DOHH2 (cell line): ENCODE measurements around the gene LSM14B.

Experiments
- H3F3A ChIP-seq: fragments of 200-600 bp; sonication (generic), shearing (Covaris generic); 2 replicates; pipeline ENCODE4 v1.6.0; 2016; ENCODE audit warnings: antibody characterized with exemption, mild to moderate bottlenecking; ENCODE audit not compliant: control insufficient read depth, insufficient read depth
- H3K27ac ChIP-seq: fragments of 200-600 bp; sonication (generic); 2 replicates; pipeline ENCODE4 v1.5.1; 2014; ENCODE audit warnings: low read depth, mild to moderate bottlenecking, low read length, moderate library complexity
- H3K27me3 ChIP-seq: fragments of 200-600 bp; sonication (generic); 2 replicates; pipeline ENCODE4 v1.6.1; 2014; ENCODE audit warnings: mild to moderate bottlenecking, low read length, mixed read lengths; ENCODE audit not compliant: control insufficient read depth
- H3K36me3 ChIP-seq: fragments of 200-600 bp; sonication (generic); 2 replicates; pipeline ENCODE4 v1.6.1; 2014; ENCODE audit warnings: mild to moderate bottlenecking, low read length, moderate library complexity, mixed read lengths; ENCODE audit not compliant: control insufficient read depth
- H3K4me1 ChIP-seq: fragments of 200-600 bp; sonication (generic); 2 replicates; pipeline ENCODE4 v1.6.1; 2014; ENCODE audit warnings: mild to moderate bottlenecking, low read length, mixed read lengths; ENCODE audit not compliant: control insufficient read depth
- H3K4me2 ChIP-seq: fragments of 200-600 bp; sonication (generic); 2 replicates; pipeline ENCODE4 v1.6.0; 2014; ENCODE audit warnings: mild to moderate bottlenecking, low read length, moderate library complexity
- H3K4me3 ChIP-seq: fragments of 200-600 bp; sonication (generic); 2 replicates; pipeline ENCODE4 v1.5.1; 2014; ENCODE audit warnings: mild to moderate bottlenecking, low read length, mixed read lengths
- H3K79me2 ChIP-seq: fragments of 200-600 bp; sonication (generic); 2 replicates; pipeline ENCODE4 v1.6.1; 2014; ENCODE audit warnings: mild to moderate bottlenecking, low read length, mixed read lengths; ENCODE audit not compliant: control insufficient read depth
- H3K9me2 ChIP-seq: fragments of 200-600 bp; sonication (generic); replicated peaks from 2 replicates; pipeline ENCODE4 v1.6.1; 2014; ENCODE audit warnings: mild to moderate bottlenecking, low read length, mixed read lengths; ENCODE audit not compliant: control insufficient read depth
- H3K9me3 ChIP-seq: fragments of 200-600 bp; sonication (generic); 2 replicates; pipeline ENCODE4 v1.6.1; 2014; ENCODE audit warnings: antibody characterized with exemption, low read length, mixed read lengths; ENCODE audit not compliant: control insufficient read depth, insufficient read depth
- H4K20me1 ChIP-seq: fragments of 200-600 bp; sonication (generic); 2 replicates; pipeline ENCODE4 v1.6.0; 2014; ENCODE audit warnings: low read depth, mild to moderate bottlenecking, antibody characterized with exemption, low read length, moderate library complexity; ENCODE audit not compliant: control insufficient read depth, insufficient read depth
- EZH2phosphoT487 ChIP-seq: fragments of 200-600 bp; sonication (generic); IDR thresholded peaks from 2 replicates; pipeline ENCODE4 v1.6.1; 2017; ENCODE audit warnings: borderline replicate concordance, mild to moderate bottlenecking, antibody characterized with exemption, low read length, moderate library complexity, mixed read lengths
- TF ChIP-seq, protein P1 (sequence below): fragments of 200-600 bp; sonication (generic); IDR thresholded peaks from one replicate; pipeline ENCODE4 v1.5.1; 2014; ENCODE audit warnings: antibody characterized with exemption, mild to moderate bottlenecking, low read depth, low read length; ENCODE audit not compliant: poor library complexity, severe bottlenecking

LSM14B gene

DNA sequence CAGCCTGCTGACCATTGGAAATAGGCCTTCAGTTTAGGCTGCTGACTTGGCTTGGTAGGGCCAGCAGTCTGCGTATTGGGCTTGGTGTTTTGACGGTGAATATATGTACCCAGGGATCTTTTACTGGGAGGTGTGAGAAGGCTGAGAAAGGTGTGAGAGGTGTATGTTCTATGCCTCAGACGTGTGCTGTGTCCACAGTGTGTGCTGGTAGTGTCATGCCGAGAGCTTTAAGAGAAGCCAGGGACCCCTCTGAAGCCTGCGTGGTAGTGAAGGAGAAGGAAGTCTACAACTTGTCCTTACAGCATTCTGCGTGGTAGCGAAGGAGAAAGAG is 23.4 kb downstream of the LSM14B start:
- no peaks in the 10 kb centered on the region for H3K9me3 ChIP-seq
- H3K4me1 ChIP-seq: peaks cover 25% of the 10 kb centered on the region
- peaks cover 29% of the 10 kb centered on the region for H4K20me1 ChIP-seq
- H3K36me3 ChIP-seq: peaks cover 26% of the 10 kb centered on the region
- H3K4me3 ChIP-seq: no peak overlapping the region
- peaks cover 90% of the 10 kb centered on the region for H3K79me2 ChIP-seq
- no peak overlapping the region for H3K27ac ChIP-seq
- H3K9me2 ChIP-seq: no peaks in the 10 kb centered on the region
- TF ChIP-seq, protein P1, sequence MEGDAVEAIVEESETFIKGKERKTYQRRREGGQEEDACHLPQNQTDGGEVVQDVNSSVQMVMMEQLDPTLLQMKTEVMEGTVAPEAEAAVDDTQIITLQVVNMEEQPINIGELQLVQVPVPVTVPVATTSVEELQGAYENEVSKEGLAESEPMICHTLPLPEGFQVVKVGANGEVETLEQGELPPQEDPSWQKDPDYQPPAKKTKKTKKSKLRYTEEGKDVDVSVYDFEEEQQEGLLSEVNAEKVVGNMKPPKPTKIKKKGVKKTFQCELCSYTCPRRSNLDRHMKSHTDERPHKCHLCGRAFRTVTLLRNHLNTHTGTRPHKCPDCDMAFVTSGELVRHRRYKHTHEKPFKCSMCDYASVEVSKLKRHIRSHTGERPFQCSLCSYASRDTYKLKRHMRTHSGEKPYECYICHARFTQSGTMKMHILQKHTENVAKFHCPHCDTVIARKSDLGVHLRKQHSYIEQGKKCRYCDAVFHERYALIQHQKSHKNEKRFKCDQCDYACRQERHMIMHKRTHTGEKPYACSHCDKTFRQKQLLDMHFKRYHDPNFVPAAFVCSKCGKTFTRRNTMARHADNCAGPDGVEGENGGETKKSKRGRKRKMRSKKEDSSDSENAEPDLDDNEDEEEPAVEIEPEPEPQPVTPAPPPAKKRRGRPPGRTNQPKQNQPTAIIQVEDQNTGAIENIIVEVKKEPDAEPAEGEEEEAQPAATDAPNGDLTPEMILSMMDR: no peak
- TF ChIP-seq EZH2phosphoT487: no peak
- H3K4me2 ChIP-seq: no peak overlapping the region
- H3K27me3 ChIP-seq: no peaks in the 10 kb centered on the region
- H3F3A ChIP-seq: no peaks in the 10 kb centered on the region

DNA sequence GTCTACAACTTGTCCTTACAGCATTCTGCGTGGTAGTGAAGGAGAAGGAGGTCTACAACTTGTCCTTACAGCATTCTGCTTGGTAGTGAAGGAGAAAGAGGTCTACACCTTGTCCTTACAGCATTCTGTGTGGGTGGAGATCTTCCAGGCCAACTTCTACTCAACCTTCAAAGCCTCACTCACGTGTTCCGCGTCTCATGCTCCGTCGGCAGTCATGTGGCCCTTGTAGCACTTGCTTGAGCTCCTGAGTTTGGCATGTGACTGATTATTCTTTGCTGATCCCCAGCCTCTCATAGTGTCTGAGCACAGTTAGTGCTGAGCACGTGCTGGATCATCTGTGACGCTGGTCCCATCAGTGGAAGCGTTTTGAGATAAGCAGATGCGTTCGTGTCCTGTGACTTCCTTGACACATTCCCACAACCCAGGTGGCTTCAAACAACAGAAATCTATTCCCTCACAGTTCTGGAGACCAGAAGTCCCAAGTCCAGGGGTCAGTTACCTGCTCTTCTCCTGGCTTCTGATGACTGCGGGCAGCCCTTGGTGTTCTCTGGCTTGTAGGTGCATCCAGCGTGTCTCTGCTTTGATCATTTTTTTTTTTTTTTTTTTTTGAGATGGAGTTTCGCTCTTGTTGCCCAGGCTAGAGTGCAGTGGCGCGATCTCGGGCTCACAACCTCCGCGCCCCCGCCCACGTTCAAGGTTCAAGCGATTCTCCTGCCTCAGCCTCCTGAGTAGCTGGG is 23.9 kb downstream of the LSM14B start:
- H4K20me1 ChIP-seq: peaks cover 23% of the 10 kb centered on the region
- peaks cover 90% of the 10 kb centered on the region for H3K79me2 ChIP-seq

DNA sequence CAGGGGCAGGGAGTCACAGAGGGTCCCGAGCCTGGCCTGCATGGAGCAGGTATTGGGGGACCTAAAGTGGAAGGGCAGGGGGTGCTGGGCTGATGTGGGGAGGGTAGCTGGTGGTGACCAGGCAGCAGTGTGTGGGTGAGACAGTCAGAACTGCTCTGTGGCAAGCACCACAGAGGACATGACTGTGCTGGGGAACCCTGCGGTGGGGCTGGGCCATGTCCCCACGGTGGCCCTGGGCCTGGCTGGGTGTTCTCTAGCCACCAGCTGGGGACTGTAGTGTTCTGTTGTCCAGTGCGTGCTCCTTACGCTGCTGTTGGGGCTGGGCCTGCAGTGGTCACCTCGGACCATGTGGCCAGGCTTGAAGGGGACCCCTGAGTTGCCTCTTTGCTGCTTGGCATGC is 24.9 kb downstream of the LSM14B start:
- Histone ChIP-seq H3K36me3 (peaks cover 11% of the 10 kb centered on the region), H3F3A (no peaks in the 10 kb centered on the region), H3K27ac (no peak overlapping the region), H3K4me2 (no peak overlapping the region), H3K4me1 (peaks cover 10% of the 10 kb centered on the region), H4K20me1 (peaks cover 14% of the 10 kb centered on the region), H3K9me2 (no peaks in the 10 kb centered on the region), H3K79me2 (peaks cover 89% of the 10 kb centered on the region), H3K4me3 (no peak overlapping the region), H3K27me3 (no peaks in the 10 kb centered on the region), H3K9me3 (no peaks in the 10 kb centered on the region)
- TF ChIP-seq EZH2phosphoT487: no peak
- TF ChIP-seq, protein P1: no peak

More for the DNA sequence above, 23.9 kb downstream of the LSM14B start:
- H3K4me2 ChIP-seq: no peak overlapping the region
- no peaks in the 10 kb centered on the region for H3K9me2 ChIP-seq
- no peaks in the 10 kb centered on the region for H3K27me3 ChIP-seq
- H3K4me1 ChIP-seq: peaks cover 19% of the 10 kb centered on the region
- no peak overlapping the region for H3K4me3 ChIP-seq
- H3F3A ChIP-seq: no peaks in the 10 kb centered on the region
- no peak for TF ChIP-seq EZH2phosphoT487
- TF ChIP-seq, protein P1: no peak
- H3K27ac ChIP-seq: no peak overlapping the region
- H3K9me3 ChIP-seq: no peaks in the 10 kb centered on the region
- H3K36me3 ChIP-seq: peaks cover 21% of the 10 kb centered on the region
